ENCODE data around the gene VEGFA. TPM values are rescaled to one million over a fixed set of nuclear protein-coding genes. Genes with fewer than 3 reads are reported as not detected.

The VEGFA gene
- total and polyA plus RNA-seq, 9 donors = 19.2 to 123 (median 44.7) TPM

GRCh38 chr6:43834528-43835155, 64.6 kb downstream of the VEGFA start:
- Histone ChIP-seq H3K36me3 (no peaks in the 10 kb centered on the region), H3K4me1 (ENCODE audit: insufficient read depth) (no peaks in the 10 kb centered on the region), H3K27ac (no peak overlapping the region), H3K4me3 (no peak overlapping the region), H3K27me3 (no peaks in the 10 kb centered on the region), H3K9me3 (no peaks in the 10 kb centered on the region)
- WGBS, 3 donors = 83 to 94% (median 91%) methylated on average over 5 of the region's 5 CpGs
- no peak for DNase-seq
- intact Hi-C loops (cut with DNase I) = no loop called here
- TF ChIP-seq CTCF (IDR thresholded peaks at IDR 0.05) (no peak), POLR2A (IDR thresholded peaks at IDR 0.05) (no peak), EP300 (IDR thresholded peaks at IDR 0.05) (no peak)

- TF ChIP-seq CTCF (IDR thresholded peaks at IDR 0.05) (no peak), EP300 (IDR thresholded peaks at IDR 0.05) (no peak), POLR2A (IDR thresholded peaks at IDR 0.05) (no peak)
- WGBS, 3 donors = 67 to 84% (median 68%) methylated on average over 8 of the region's 8 CpGs
- Histone ChIP-seq H3K36me3 (no peaks in the 10 kb centered on the region), H3K27me3 (no peaks in the 10 kb centered on the region), H3K27ac (no peak overlapping the region), H3K4me1 (ENCODE audit: insufficient read depth) (no peaks in the 10 kb centered on the region), H3K9me3 (no peaks in the 10 kb centered on the region), H3K4me3 (no peak overlapping the region)
- no peak for DNase-seq
- intact Hi-C loops (cut with DNase I) = no loop called here
These were observed 65.9 kb downstream of the VEGFA start for GRCh38 chr6:43835872-43836419.

Small RNAs within 50 kb of the gene (small RNA-seq; reads per million reads assigned to genes)
- gene AL136131.3 = not detected

Other genes starting within 250 kb of the VEGFA start
- gene XPO5, start 194.2 kb upstream of the VEGFA start, total RNA-seq = 10 to 100 TPM in 6 of 7 donors, 1 to 10 TPM in 1; 9.8 to 41.8 (median 27.6) TPM
- gene XPO5, start 194.2 kb upstream of the VEGFA start, polyA plus RNA-seq = 10 to 100 TPM in 1 of 2 donors, 1 to 10 TPM in 1; 6.8 to 24.5 TPM
- gene POLH, start 194.0 kb upstream of the VEGFA start, total RNA-seq = 10 to 100 TPM in 3 of 7 donors, 1 to 10 TPM in 4; 4.6 to 14.1 (median 8.6) TPM
- 10 to 100 TPM in 1 of 2 donors, 1 to 10 TPM in 1; 5.2 to 15.5 TPM for gene POLH, start 194.0 kb upstream of the VEGFA start, polyA plus RNA-seq
- gene GTPBP2, start 140.9 kb upstream of the VEGFA start, total RNA-seq = 10 to 100 TPM; 24.9 to 60.4 (median 36.5) TPM
- 10 to 100 TPM; 28.8 to 31.9 TPM for gene GTPBP2, start 140.9 kb upstream of the VEGFA start, polyA plus RNA-seq
- gene MAD2L1BP, start 134.4 kb upstream of the VEGFA start, total RNA-seq = 10 to 100 TPM; 11.9 to 28.4 (median 16.8) TPM
- 10 to 100 TPM; 16.0 to 23.9 TPM for gene MAD2L1BP, start 134.4 kb upstream of the VEGFA start, polyA plus RNA-seq
- gene RSPH9, start 125.2 kb upstream of the VEGFA start, total RNA-seq = 1 to 10 TPM in 1 of 7 donors, under 1 TPM in 5, not detected in 1; 0.20 to 4.7 (median 0.44) TPM
- under 1 TPM; 0.25 to 0.70 TPM for gene RSPH9, start 125.2 kb upstream of the VEGFA start, polyA plus RNA-seq
- 10 to 100 TPM; 21.9 to 44.1 (median 25.9) TPM for gene MRPS18A, start 82.4 kb upstream of the VEGFA start, total RNA-seq
- gene MRPS18A, start 82.4 kb upstream of the VEGFA start, polyA plus RNA-seq = 10 to 100 TPM; 35.1 to 45.0 TPM